PC-9 (cell line): ENCODE results near the gene LSM10. TPM values are rescaled to one million over a fixed set of nuclear protein-coding genes. Genes with fewer than 3 reads are reported as not detected.

Experiments
- BruUV-seq: library from RNA; stranded (reverse); fragments of 400-500 nt; replicated peaks from 2 replicates; lab custom pipeline; 2021; lab: Mats Ljungman, UMichigan
- CTCF ChIA-PET: fragments of 300-600 bp; sonication (Branson Sonifier 250); formaldehyde crosslinking; loops from one replicate; lab custom pipeline; 2022; ENCODE audit warnings: antibody characterized with exemption; lab: Charles Lee
- POLR2A ChIA-PET: fragments of 300-600 bp; sonication (Branson Sonifier 250); formaldehyde crosslinking; loops from one replicate; lab custom pipeline; 2022; ENCODE audit warnings: antibody characterized with exemption; ENCODE audit not compliant: unreplicated experiment; lab: Charles Lee
- DNase-seq, 2 experiments: peaks; one replicate each; pipeline versions ENCODE4 v3.0.0 to v3.0.0-alpha.2; 2015 to 2022; ENCODE audit warnings: mixed read lengths in 1 of 2
- H2AFZ ChIP-seq: fragments of 200-600 bp; sonication (generic); 2 replicates; pipeline ENCODE4 v1.8.1; 2017; ENCODE audit warnings: antibody characterized with exemption
- H3F3A ChIP-seq: fragments of 200-600 bp; sonication (generic); 2 replicates; pipeline ENCODE4 v1.8.1; 2017; ENCODE audit warnings: antibody characterized with exemption, mild to moderate bottlenecking, low read depth; ENCODE audit not compliant: insufficient read depth
- H3K27ac ChIP-seq: fragments of 200-600 bp; sonication (generic); 2 replicates; pipeline ENCODE4 v1.6.1; 2016; ENCODE audit warnings: mixed run types
- H3K27me3 ChIP-seq: fragments of 200-600 bp; sonication (generic); 2 replicates; pipeline ENCODE4 v1.6.1; 2016; ENCODE audit warnings: low read depth, mixed run types; ENCODE audit not compliant: insufficient read depth
- H3K36me3 ChIP-seq: fragments of 200-600 bp; sonication (generic); 2 replicates; pipeline ENCODE4 v1.6.1; 2016; ENCODE audit warnings: low read depth, mixed run types
- H3K4me1 ChIP-seq: fragments of 200-600 bp; sonication (generic); replicated peaks from 2 replicates; pipeline ENCODE4 v1.6.1; 2016; ENCODE audit warnings: mixed run types; ENCODE audit not compliant: insufficient read depth
- H3K4me2 ChIP-seq: fragments of 200-600 bp; sonication (generic); 2 replicates; pipeline ENCODE4 v1.6.1; 2017; ENCODE audit warnings: mixed run types
- H3K4me3 ChIP-seq: fragments of 200-600 bp; sonication (generic); 2 replicates; pipeline ENCODE4 v1.6.1; 2016; ENCODE audit warnings: mixed run types
- H3K79me2 ChIP-seq: fragments of 200-600 bp; sonication (generic); 2 replicates; pipeline ENCODE4 v1.6.1; 2017; ENCODE audit warnings: low read depth, mixed run types
- H3K9me2 ChIP-seq: fragments of 200-600 bp; sonication (generic); 2 replicates; pipeline ENCODE4 v1.8.1; 2017; ENCODE audit warnings: mild to moderate bottlenecking; ENCODE audit not compliant: insufficient read depth
- H3K9me3 ChIP-seq: fragments of 200-600 bp; sonication (generic); 2 replicates; pipeline ENCODE4 v1.8.1; 2016; ENCODE audit warnings: low read depth; ENCODE audit not compliant: insufficient read depth
- H4K20me1 ChIP-seq: fragments of 200-600 bp; sonication (generic); 2 replicates; pipeline ENCODE4 v1.8.1; 2017; ENCODE audit not compliant: insufficient read depth
- CTCF ChIP-seq: fragments of 200-600 bp; sonication (generic); conservative IDR thresholded peaks from 2 replicates; pipeline ENCODE4 v1.6.1; 2017; ENCODE audit warnings: mixed run types, antibody characterized with exemption, mild to moderate bottlenecking, moderate library complexity
- EZH2 ChIP-seq: fragments of 200-600 bp; sonication (generic); IDR thresholded peaks from 2 replicates; pipeline ENCODE4 v1.8.0; 2017; ENCODE audit warnings: antibody characterized with exemption, low read depth
- intact Hi-C: fragments of 100-400 bp; cut with micrococcal nuclease; formaldehyde crosslinking; loops from one replicate; pipeline ENCODE4 v1.10.0; 2022; ENCODE audit not compliant: unreplicated experiment
- total RNA-seq: library from RNA; stranded (reverse); gene quantifications from 2 replicates; pipeline ENCODE4 v1.2.3, GENCODE V29; 2021

LSM10 gene
- total RNA-seq, 1 experiment from 2014 or later: 39.7 TPM

- Histone ChIP-seq H3K27me3 (no peaks in the 10 kb centered on the region), H3K4me1 (peaks cover 18% of the 10 kb centered on the region), H3F3A (peaks cover 15% of the 10 kb centered on the region), H3K9me3 (no peaks in the 10 kb centered on the region), H3K4me3 (no peak overlapping the region), H3K4me2 (peak overlapping the region; percentile 25; the same call in 1 of the 2 replicates), H3K27ac (no peak overlapping the region), H3K9me2 (no peaks in the 10 kb centered on the region), H3K36me3 (no peaks in the 10 kb centered on the region), H4K20me1 (no peaks in the 10 kb centered on the region), H2AFZ (no peak overlapping the region), H3K79me2 (no peaks in the 10 kb centered on the region)
- no peak for DNase-seq
- CTCF ChIA-PET: interaction anchor here (1.5 kb wide), 1 partner anchor 78 kb away, joined by 9 read pairs; no protein-coding TSS in a partner anchor
- TF ChIP-seq CTCF (no peak), EZH2 (no peak)
- POLR2A ChIA-PET: interaction anchor here (0.6 to 0.7 kb wide), 2 partner anchors 88 to 121 kb away, joined by 3 to 4 read pairs; no protein-coding TSS in a partner anchor
- no TSS peak for BruUV-seq
- intact Hi-C loops: loop anchor here (1.0 to 2.0 kb wide), 6 partner anchors 33 to 321 kb away; partner anchors contain the start of gene TRAPPC3
Observed at GRCh38 chr1:36420409-36420808, 22.7 kb upstream of the LSM10 start.

- TF ChIP-seq EZH2 (no peak), CTCF (no peak)
- no peak overlapping the region for H3K4me2 ChIP-seq
- H3K27me3 ChIP-seq: no peaks in the 10 kb centered on the region
- no peak overlapping the region for H3K27ac ChIP-seq
- H4K20me1 ChIP-seq: no peaks in the 10 kb centered on the region
- ChIA-PET CTCF (interaction anchor here (0.6 to 1.5 kb wide), 3 partner anchors 10 to 77 kb away, joined by 4 to 9 read pairs (median 4); no protein-coding TSS in a partner anchor), POLR2A (interaction anchor here (0.5 kb wide), 1 partner anchor 161 kb away, joined by 3 read pairs; no protein-coding TSS in a partner anchor)
- H3K36me3 ChIP-seq: no peaks in the 10 kb centered on the region
- H2AFZ ChIP-seq: no peak overlapping the region
- H3K9me2 ChIP-seq: no peaks in the 10 kb centered on the region
- H3F3A ChIP-seq: peaks cover 15% of the 10 kb centered on the region
- BruUV-seq: no TSS peak
- no peaks in the 10 kb centered on the region for H3K9me3 ChIP-seq
- H3K4me1 ChIP-seq: peaks cover 18% of the 10 kb centered on the region
- no peak for DNase-seq
- H3K4me3 ChIP-seq: no peak overlapping the region
- H3K79me2 ChIP-seq: no peaks in the 10 kb centered on the region
- intact Hi-C loops: no loop called here
Observed at GRCh38 chr1:36419569-36419968, 21.9 kb upstream of the LSM10 start.

- no peaks in the 10 kb centered on the region for H4K20me1 ChIP-seq
- no peaks in the 10 kb centered on the region for H3K9me3 ChIP-seq
- CTCF ChIA-PET: interaction anchor here (0.6 to 1.5 kb wide), 3 partner anchors 10 to 229 kb away, joined by 4 to 9 read pairs (median 4); no protein-coding TSS in a partner anchor
Observed at GRCh38 chr1:36419140-36419539, 21.4 kb upstream of the LSM10 start.

More at GRCh38 chr1:36419140-36419539, 21.4 kb upstream of the LSM10 start:
- Histone ChIP-seq H3F3A (peaks cover 15% of the 10 kb centered on the region), H3K36me3 (no peaks in the 10 kb centered on the region), H3K4me3 (no peak overlapping the region), H3K27ac (no peak overlapping the region), H3K9me2 (no peaks in the 10 kb centered on the region), H2AFZ (no peak overlapping the region), H3K4me2 (no peak overlapping the region), H3K4me1 (peaks cover 18% of the 10 kb centered on the region), H3K27me3 (no peaks in the 10 kb centered on the region), H3K79me2 (no peaks in the 10 kb centered on the region)
- BruUV-seq: no TSS peak
- POLR2A ChIA-PET: no interaction called here
- no peak for TF ChIP-seq CTCF
- TF ChIP-seq EZH2: no peak
- DNase-seq: no peak
- intact Hi-C loops: no loop called here
